Activated T-helper 17 cell treated with anti-CD3 and anti-CD28 coated beads, Interleukin-2, amount 50 U/mL, for 72 hours (primary cell): ENCODE results near the gene PTPRZ1. TPM values are rescaled to one million over a fixed set of nuclear protein-coding genes. Genes with fewer than 3 reads are reported as not detected.

ENCODE experiments used
- ATAC-seq: fragments of 150-1000 bp; cut with Tn5 transposase; replicated peaks from 2 replicates; pipeline ENCODE4 v1.10.0; 2021; ENCODE audit warnings: mild to moderate bottlenecking, moderate library complexity
- H3K27ac Mint-ChIP-seq: one replicate; pipeline ENCODE4 v1.8.0; 2022; ENCODE audit warnings: mixed read lengths
- H3K27me3 Mint-ChIP-seq: one replicate; pipeline ENCODE4 v1.8.0; 2022; ENCODE audit warnings: mixed read lengths
- H3K36me3 Mint-ChIP-seq: one replicate; pipeline ENCODE4 v1.8.0; 2022; ENCODE audit warnings: low read depth, mild to moderate bottlenecking, mixed read lengths
- H3K4me1 Mint-ChIP-seq: one replicate; pipeline ENCODE4 v1.8.0; 2022; ENCODE audit warnings: mixed read lengths
- H3K4me3 Mint-ChIP-seq: one replicate; pipeline ENCODE4 v1.8.0; 2022; ENCODE audit warnings: mild to moderate bottlenecking, mixed read lengths
- H3K9me3 Mint-ChIP-seq: one replicate; pipeline ENCODE4 v1.8.0; 2022; ENCODE audit warnings: mixed read lengths
- total RNA-seq, 2 donors: library from RNA; stranded (reverse); gene quantifications; one replicate each; pipeline ENCODE4 v1.2.3, GENCODE V29; 2022

The PTPRZ1 gene
- not detected for total RNA-seq

- Mint-ChIP-seq H3K36me3 (no peaks in the 10 kb centered on the region), H3K4me3 (peak within 1 kb of the TSS; percentile 24)
These were observed at the start of gene PTPRZ1 for GRCh38 chr7:121872831-121873288. TSS of gene PTPRZ1 (plus strand) at chr7:121873161. CDS start at chr7:121873500, 339 bp downstream.

GRCh38 chr7:121824276-121824675 lies 48.7 kb upstream of the PTPRZ1 start:
- Mint-ChIP-seq H3K4me1 (no peaks in the 10 kb centered on the region), H3K4me3 (no peak overlapping the region), H3K27me3 (no peaks in the 10 kb centered on the region), H3K9me3 (peaks cover 3% of the 10 kb centered on the region), H3K36me3 (no peaks in the 10 kb centered on the region), H3K27ac (no peak overlapping the region)
- ATAC-seq, result no peak

More at GRCh38 chr7:121872831-121873288, at the start of gene PTPRZ1:
- H3K9me3 Mint-ChIP-seq, result peaks cover 4% of the 10 kb centered on the region
- peaks cover 6% of the 10 kb centered on the region for H3K4me1 Mint-ChIP-seq
- no peak for ATAC-seq
- H3K27me3 Mint-ChIP-seq, result peaks cover 27% of the 10 kb centered on the region
- no peak within 1 kb of the TSS for H3K27ac Mint-ChIP-seq

- no peak for ATAC-seq
- no peak overlapping the region for H3K4me3 Mint-ChIP-seq
- no peaks in the 10 kb centered on the region for H3K27me3 Mint-ChIP-seq
- no peak overlapping the region for H3K27ac Mint-ChIP-seq
- peaks cover 8% of the 10 kb centered on the region for H3K9me3 Mint-ChIP-seq
- H3K4me1 Mint-ChIP-seq, result no peaks in the 10 kb centered on the region
- H3K36me3 Mint-ChIP-seq, result no peaks in the 10 kb centered on the region
These were observed 41.6 kb upstream of the PTPRZ1 start for GRCh38 chr7:121831351-121831750.

GRCh38 chr7:121831801-121832200 lies 41.2 kb upstream of the PTPRZ1 start:
- no peak overlapping the region for H3K4me3 Mint-ChIP-seq
- no peaks in the 10 kb centered on the region for H3K36me3 Mint-ChIP-seq
- no peaks in the 10 kb centered on the region for H3K27me3 Mint-ChIP-seq
- no peaks in the 10 kb centered on the region for H3K4me1 Mint-ChIP-seq
- H3K27ac Mint-ChIP-seq, result no peak overlapping the region
- no peak for ATAC-seq
- peaks cover 8% of the 10 kb centered on the region for H3K9me3 Mint-ChIP-seq

GRCh38 chr7:121832347-121832746 lies 40.6 kb upstream of the PTPRZ1 start:
- Mint-ChIP-seq H3K4me1 (no peaks in the 10 kb centered on the region), H3K36me3 (no peaks in the 10 kb centered on the region), H3K27ac (no peak overlapping the region), H3K27me3 (no peaks in the 10 kb centered on the region), H3K9me3 (peaks cover 8% of the 10 kb centered on the region), H3K4me3 (no peak overlapping the region)
- ATAC-seq, result no peak

GRCh38 chr7:121833991-121834390 lies 39.0 kb upstream of the PTPRZ1 start:
- Mint-ChIP-seq H3K4me1 (no peaks in the 10 kb centered on the region), H3K27ac (no peak overlapping the region), H3K36me3 (no peaks in the 10 kb centered on the region), H3K9me3 (peaks cover 8% of the 10 kb centered on the region), H3K27me3 (no peaks in the 10 kb centered on the region), H3K4me3 (no peak overlapping the region)
- ATAC-seq, result no peak

GRCh38 chr7:121837462-121837861 lies 35.5 kb upstream of the PTPRZ1 start:
- H3K27ac Mint-ChIP-seq, result no peak overlapping the region
- H3K9me3 Mint-ChIP-seq, result no peaks in the 10 kb centered on the region
- no peak overlapping the region for H3K4me3 Mint-ChIP-seq
- no peaks in the 10 kb centered on the region for H3K27me3 Mint-ChIP-seq
- no peak for ATAC-seq
- H3K36me3 Mint-ChIP-seq, result no peaks in the 10 kb centered on the region
- H3K4me1 Mint-ChIP-seq, result no peaks in the 10 kb centered on the region

GRCh38 chr7:121847041-121847440 lies 25.9 kb upstream of the PTPRZ1 start:
- Mint-ChIP-seq H3K9me3 (peaks cover 16% of the 10 kb centered on the region), H3K36me3 (no peaks in the 10 kb centered on the region), H3K27me3 (no peaks in the 10 kb centered on the region), H3K4me3 (no peak overlapping the region), H3K27ac (no peak overlapping the region), H3K4me1 (no peaks in the 10 kb centered on the region)
- no peak for ATAC-seq

GRCh38 chr7:121853307-121853706 lies 19.7 kb upstream of the PTPRZ1 start:
- Mint-ChIP-seq H3K4me1 (no peaks in the 10 kb centered on the region), H3K4me3 (no peak overlapping the region), H3K9me3 (peaks cover 9% of the 10 kb centered on the region), H3K27me3 (no peaks in the 10 kb centered on the region), H3K36me3 (no peaks in the 10 kb centered on the region), H3K27ac (no peak overlapping the region)
- no peak for ATAC-seq

GRCh38 chr7:121860953-121861352 lies 12.0 kb upstream of the PTPRZ1 start:
- H3K4me3 Mint-ChIP-seq, result no peak overlapping the region
- H3K9me3 Mint-ChIP-seq, result peaks cover 5% of the 10 kb centered on the region
- ATAC-seq, result no peak
- no peaks in the 10 kb centered on the region for H3K4me1 Mint-ChIP-seq
- no peak overlapping the region for H3K27ac Mint-ChIP-seq
- H3K36me3 Mint-ChIP-seq, result no peaks in the 10 kb centered on the region
- H3K27me3 Mint-ChIP-seq, result no peaks in the 10 kb centered on the region

- Mint-ChIP-seq H3K27ac (no peak overlapping the region), H3K4me3 (no peak overlapping the region), H3K27me3 (no peaks in the 10 kb centered on the region), H3K36me3 (no peaks in the 10 kb centered on the region), H3K9me3 (peaks cover 5% of the 10 kb centered on the region), H3K4me1 (no peaks in the 10 kb centered on the region)
- ATAC-seq, result no peak
These were observed 10.4 kb upstream of the PTPRZ1 start for GRCh38 chr7:121862591-121862990.

GRCh38 chr7:121871188-121871587 lies 1.8 kb upstream of the PTPRZ1 start:
- Mint-ChIP-seq H3K36me3 (no peaks in the 10 kb centered on the region), H3K27me3 (peaks cover 27% of the 10 kb centered on the region), H3K4me1 (peaks cover 6% of the 10 kb centered on the region), H3K9me3 (peaks cover 4% of the 10 kb centered on the region), H3K27ac (no peak overlapping the region), H3K4me3 (no peak overlapping the region)
- no peak for ATAC-seq

GRCh38 chr7:121873289-121874194 lies 581 bp downstream of the PTPRZ1 start:
- Mint-ChIP-seq H3K9me3 (peaks cover 4% of the 10 kb centered on the region), H3K36me3 (no peaks in the 10 kb centered on the region), H3K4me3 (peak overlapping the region; percentile 24), H3K4me1 (peaks cover 6% of the 10 kb centered on the region), H3K27me3 (peaks cover 27% of the 10 kb centered on the region), H3K27ac (no peak overlapping the region)
- ATAC-seq, result no peak

- H3K36me3 Mint-ChIP-seq, result no peaks in the 10 kb centered on the region
- H3K27me3 Mint-ChIP-seq, result peaks cover 27% of the 10 kb centered on the region
- no peak overlapping the region for H3K4me3 Mint-ChIP-seq
- H3K9me3 Mint-ChIP-seq, result peaks cover 4% of the 10 kb centered on the region
- peaks cover 6% of the 10 kb centered on the region for H3K4me1 Mint-ChIP-seq
- H3K27ac Mint-ChIP-seq, result no peak overlapping the region
- no peak for ATAC-seq
These were observed 1.3 kb downstream of the PTPRZ1 start for GRCh38 chr7:121874298-121874697.

- Mint-ChIP-seq H3K27ac (no peak overlapping the region), H3K4me3 (no peak overlapping the region), H3K36me3 (no peaks in the 10 kb centered on the region), H3K27me3 (peaks cover 27% of the 10 kb centered on the region), H3K4me1 (peaks cover 6% of the 10 kb centered on the region), H3K9me3 (peaks cover 4% of the 10 kb centered on the region)
- ATAC-seq, result no peak
These were observed 2.2 kb downstream of the PTPRZ1 start for GRCh38 chr7:121875203-121875602.
